Measurements from ENCODE around the gene AGTR1. TPM values are rescaled to one million over a fixed set of nuclear protein-coding genes. Genes with fewer than 3 reads are reported as not detected.

AGTR1 gene
- polyA plus RNA-seq, 1 experiment, result 0.98 TPM

DNA sequence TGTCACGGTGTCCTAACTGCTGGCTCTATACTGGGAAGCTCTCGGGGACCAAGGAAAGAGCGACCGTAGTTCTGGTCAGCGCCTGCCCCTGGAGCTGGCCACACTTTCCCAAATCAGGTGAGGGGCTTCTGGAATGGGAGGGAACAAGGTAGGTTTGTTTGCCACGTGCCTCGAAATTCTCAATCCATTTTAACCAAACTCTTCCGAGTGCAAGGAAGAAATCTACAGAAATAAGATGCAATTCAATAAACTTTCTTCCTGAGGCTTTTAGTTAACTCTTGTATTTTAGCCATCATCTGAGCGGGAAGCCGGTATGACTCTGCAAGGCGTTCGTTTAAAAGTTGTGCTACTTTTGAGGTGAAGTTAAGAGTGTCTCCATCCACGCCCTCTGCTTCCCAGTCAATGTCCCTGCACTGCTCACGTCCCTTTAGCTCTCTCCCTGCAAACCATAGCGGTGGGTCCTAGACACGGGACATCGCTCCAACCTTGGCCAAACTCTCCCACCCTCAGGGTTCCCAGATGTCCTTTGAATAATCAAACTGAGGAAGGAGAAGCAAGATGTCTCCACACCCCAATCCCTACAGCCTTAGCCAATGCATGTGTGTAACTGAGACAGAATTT is 597 bp downstream of the AGTR1 start:
- CTCF ChIA-PET, result no interaction called here
- Histone ChIP-seq H3K36me3 (ENCODE audit: control insufficient read depth, insufficient read depth, low read length) (no peaks in the 10 kb centered on the region), H3K4me3 (ENCODE audit: low read depth, low read length) (peak overlapping the region; percentile 28), H3K27me3 (ENCODE audit: control insufficient read depth, insufficient read depth, low read length) (peaks cover 2% of the 10 kb centered on the region)
- TF ChIP-seq, protein P1, sequence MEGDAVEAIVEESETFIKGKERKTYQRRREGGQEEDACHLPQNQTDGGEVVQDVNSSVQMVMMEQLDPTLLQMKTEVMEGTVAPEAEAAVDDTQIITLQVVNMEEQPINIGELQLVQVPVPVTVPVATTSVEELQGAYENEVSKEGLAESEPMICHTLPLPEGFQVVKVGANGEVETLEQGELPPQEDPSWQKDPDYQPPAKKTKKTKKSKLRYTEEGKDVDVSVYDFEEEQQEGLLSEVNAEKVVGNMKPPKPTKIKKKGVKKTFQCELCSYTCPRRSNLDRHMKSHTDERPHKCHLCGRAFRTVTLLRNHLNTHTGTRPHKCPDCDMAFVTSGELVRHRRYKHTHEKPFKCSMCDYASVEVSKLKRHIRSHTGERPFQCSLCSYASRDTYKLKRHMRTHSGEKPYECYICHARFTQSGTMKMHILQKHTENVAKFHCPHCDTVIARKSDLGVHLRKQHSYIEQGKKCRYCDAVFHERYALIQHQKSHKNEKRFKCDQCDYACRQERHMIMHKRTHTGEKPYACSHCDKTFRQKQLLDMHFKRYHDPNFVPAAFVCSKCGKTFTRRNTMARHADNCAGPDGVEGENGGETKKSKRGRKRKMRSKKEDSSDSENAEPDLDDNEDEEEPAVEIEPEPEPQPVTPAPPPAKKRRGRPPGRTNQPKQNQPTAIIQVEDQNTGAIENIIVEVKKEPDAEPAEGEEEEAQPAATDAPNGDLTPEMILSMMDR (IDR thresholded peaks at IDR 0.05; ENCODE audit: insufficient read depth, low read depth, low read length), result no peak
- DNase-seq (ENCODE audit: low read depth), result no peak
- POLR2A ChIA-PET, result no interaction called here

DNA sequence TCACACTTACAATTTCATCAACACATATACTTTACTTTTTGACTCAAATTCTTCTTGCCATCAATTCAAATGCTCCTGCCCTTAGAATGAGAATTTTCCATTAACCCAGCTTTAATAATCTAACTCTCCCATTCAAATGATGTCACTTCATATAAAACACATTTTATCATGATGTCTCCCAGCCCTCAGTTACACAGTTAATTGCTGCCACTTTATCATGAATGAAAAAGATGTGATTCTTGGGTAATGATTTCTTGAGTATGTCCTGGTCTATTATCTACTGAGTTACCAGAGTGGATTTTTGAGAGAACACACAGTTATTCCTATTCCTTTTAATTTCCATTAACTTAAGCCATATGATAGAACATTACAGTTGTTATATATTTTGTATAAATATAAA is 7.6 kb downstream of the AGTR1 start:
- DNase-seq (ENCODE audit: low read depth), result no peak
- CTCF ChIA-PET, result no interaction called here
- H3K36me3 ChIP-seq (ENCODE audit: control insufficient read depth, insufficient read depth, low read length), result no peaks in the 10 kb centered on the region
- POLR2A ChIA-PET, result no interaction called here
- H3K27me3 ChIP-seq (ENCODE audit: control insufficient read depth, insufficient read depth, low read length), result no peaks in the 10 kb centered on the region
- H3K4me3 ChIP-seq (ENCODE audit: low read depth, low read length), result no peak overlapping the region
- TF ChIP-seq, protein P1 (IDR thresholded peaks at IDR 0.05; ENCODE audit: insufficient read depth, low read depth, low read length), result no peak

- ChIA-PET CTCF (interaction anchor here (0.9 to 1.5 kb wide), 2 partner anchors 20 to 57 kb away, joined by 3 read pairs; no protein-coding TSS in a partner anchor), POLR2A (no interaction called here)
- no peak overlapping the region for H3K4me3 ChIP-seq (ENCODE audit: low read depth, low read length)
- no peaks in the 10 kb centered on the region for H3K27me3 ChIP-seq (ENCODE audit: control insufficient read depth, insufficient read depth, low read length)
- no peaks in the 10 kb centered on the region for H3K36me3 ChIP-seq (ENCODE audit: control insufficient read depth, insufficient read depth, low read length)
- no peak for DNase-seq (ENCODE audit: low read depth)
- TF ChIP-seq, protein P1 (IDR thresholded peaks at IDR 0.05; ENCODE audit: insufficient read depth, low read depth, low read length), result no peak
These were observed 10.1 kb downstream of the AGTR1 start for GRCh38 chr3:148707601-148708380.

DNA sequence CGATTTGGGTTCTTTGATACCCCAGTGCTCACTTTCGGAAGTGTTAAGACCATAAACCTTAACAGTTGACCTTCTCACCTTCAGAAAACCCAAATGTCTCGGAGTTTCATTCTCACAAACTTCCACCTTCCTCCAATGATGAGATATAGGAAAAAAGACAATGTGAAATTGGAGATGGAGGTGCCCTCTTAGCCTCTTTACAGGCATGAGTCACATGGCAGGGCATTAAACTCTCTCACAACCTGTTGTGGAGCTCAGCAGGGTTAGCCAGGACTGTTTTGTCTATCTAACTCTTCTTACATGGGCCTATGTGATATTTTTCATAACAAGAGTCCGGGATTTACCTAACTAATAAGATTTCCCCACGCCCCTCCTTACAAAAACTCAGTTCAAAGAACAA is 10.7 kb downstream of the AGTR1 start:
- POLR2A ChIA-PET, result no interaction called here
- Histone ChIP-seq H3K27me3 (ENCODE audit: control insufficient read depth, insufficient read depth, low read length) (no peaks in the 10 kb centered on the region), H3K36me3 (ENCODE audit: control insufficient read depth, insufficient read depth, low read length) (no peaks in the 10 kb centered on the region), H3K4me3 (ENCODE audit: low read depth, low read length) (no peak overlapping the region)
- TF ChIP-seq, protein P1 (IDR thresholded peaks at IDR 0.05; ENCODE audit: insufficient read depth, low read depth, low read length), result no peak
- CTCF ChIA-PET, result interaction anchor here (0.8 to 1.5 kb wide), 2 partner anchors 8 to 19 kb away, joined by 3 read pairs; no protein-coding TSS in a partner anchor
- DNase-seq (ENCODE audit: low read depth), result no peak

- H3K36me3 ChIP-seq (ENCODE audit: control insufficient read depth, insufficient read depth, low read length), result no peaks in the 10 kb centered on the region
- DNase-seq (ENCODE audit: low read depth), result no peak
- TF ChIP-seq, protein P1 (IDR thresholded peaks at IDR 0.05; ENCODE audit: insufficient read depth, low read depth, low read length), result no peak
- no peak overlapping the region for H3K4me3 ChIP-seq (ENCODE audit: low read depth, low read length)
- H3K27me3 ChIP-seq (ENCODE audit: control insufficient read depth, insufficient read depth, low read length), result no peaks in the 10 kb centered on the region
- ChIA-PET CTCF (interaction anchor here (0.6 kb wide), 1 partner anchor 450 kb away, joined by 4 read pairs; no protein-coding TSS in a partner anchor), POLR2A (no interaction called here)
These were observed 12.0 kb downstream of the AGTR1 start for GRCh38 chr3:148709560-148710253.
